ENCODE results near the gene SLC34A1. TPM values are rescaled to one million over a fixed set of nuclear protein-coding genes. Genes with fewer than 3 reads are reported as not detected.

The SLC34A1 gene
- total RNA-seq, 1 donor from 2014 or later = not detected

DNA sequence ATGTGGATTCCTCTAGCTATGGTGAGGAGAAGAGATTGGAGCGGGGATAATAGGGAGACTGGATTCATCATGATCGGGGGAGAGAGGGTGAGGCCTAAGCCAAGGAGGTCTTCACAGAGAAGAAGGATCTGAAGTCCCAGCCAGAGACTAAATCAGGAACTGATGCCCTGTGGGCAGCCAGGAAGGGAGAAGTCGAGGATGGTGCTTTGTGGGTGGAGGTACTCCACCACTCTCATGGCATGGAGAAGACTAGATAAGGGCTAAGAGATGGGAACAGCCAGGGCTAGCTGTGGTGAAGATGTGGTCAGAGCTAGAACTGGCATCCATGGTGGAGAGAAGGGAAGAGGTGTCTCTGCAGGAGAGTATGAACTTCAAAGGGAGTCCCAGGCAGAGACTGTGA lies 29.5 kb upstream of the SLC34A1 start:
- H3K27me3 Mint-ChIP-seq (ENCODE audit: unreplicated experiment) = peaks cover 4% of the 10 kb centered on the region
- no peak overlapping the region for H3K27ac Mint-ChIP-seq (ENCODE audit: unreplicated experiment)
- H3K4me3 Mint-ChIP-seq (ENCODE audit: unreplicated experiment) = no peak overlapping the region
- peaks cover 5% of the 10 kb centered on the region for H3K4me1 Mint-ChIP-seq (ENCODE audit: low read depth, unreplicated experiment)
- no peaks in the 10 kb centered on the region for H3K36me3 Mint-ChIP-seq (ENCODE audit: unreplicated experiment)
- peaks cover 8% of the 10 kb centered on the region for H3K9me3 Mint-ChIP-seq (ENCODE audit: unreplicated experiment)
- no peak for DNase-seq
- TF ChIP-seq, protein P1, sequence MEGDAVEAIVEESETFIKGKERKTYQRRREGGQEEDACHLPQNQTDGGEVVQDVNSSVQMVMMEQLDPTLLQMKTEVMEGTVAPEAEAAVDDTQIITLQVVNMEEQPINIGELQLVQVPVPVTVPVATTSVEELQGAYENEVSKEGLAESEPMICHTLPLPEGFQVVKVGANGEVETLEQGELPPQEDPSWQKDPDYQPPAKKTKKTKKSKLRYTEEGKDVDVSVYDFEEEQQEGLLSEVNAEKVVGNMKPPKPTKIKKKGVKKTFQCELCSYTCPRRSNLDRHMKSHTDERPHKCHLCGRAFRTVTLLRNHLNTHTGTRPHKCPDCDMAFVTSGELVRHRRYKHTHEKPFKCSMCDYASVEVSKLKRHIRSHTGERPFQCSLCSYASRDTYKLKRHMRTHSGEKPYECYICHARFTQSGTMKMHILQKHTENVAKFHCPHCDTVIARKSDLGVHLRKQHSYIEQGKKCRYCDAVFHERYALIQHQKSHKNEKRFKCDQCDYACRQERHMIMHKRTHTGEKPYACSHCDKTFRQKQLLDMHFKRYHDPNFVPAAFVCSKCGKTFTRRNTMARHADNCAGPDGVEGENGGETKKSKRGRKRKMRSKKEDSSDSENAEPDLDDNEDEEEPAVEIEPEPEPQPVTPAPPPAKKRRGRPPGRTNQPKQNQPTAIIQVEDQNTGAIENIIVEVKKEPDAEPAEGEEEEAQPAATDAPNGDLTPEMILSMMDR (IDR thresholded peaks at IDR 0.05; ENCODE audit: partially characterized antibody, unreplicated experiment) = no peak

DNA sequence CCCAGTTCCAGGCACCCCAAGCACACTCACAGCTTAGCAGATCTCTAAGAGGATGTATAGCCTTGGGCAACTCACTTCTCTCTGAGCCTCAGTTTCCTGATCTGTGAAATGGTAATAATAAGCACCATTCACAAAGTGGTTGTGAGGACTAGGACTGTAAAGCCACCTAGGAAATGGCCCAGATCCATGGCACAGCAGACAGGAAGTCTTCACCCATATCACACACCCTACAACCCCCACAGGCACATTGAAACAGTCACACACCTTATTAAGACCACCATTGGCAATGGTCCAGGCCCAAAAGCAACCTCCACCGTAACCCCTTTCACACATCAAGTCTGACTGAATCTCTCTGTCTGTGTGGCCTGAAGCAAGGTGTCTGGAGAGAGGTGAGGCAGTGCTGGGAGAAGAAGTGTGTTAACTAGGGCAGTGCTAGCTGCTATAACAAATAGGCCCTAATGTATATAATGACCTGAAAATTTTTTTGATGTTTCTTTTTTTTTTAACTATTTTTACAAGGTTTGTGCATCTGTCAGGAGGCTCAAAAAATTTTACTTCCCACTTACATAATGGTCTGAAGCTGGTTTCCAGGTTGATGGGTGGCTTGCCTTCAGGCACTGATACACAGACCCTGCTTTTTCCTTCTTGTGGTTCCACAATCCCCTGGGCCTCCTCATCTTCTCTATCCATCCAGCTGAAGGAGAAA lies 28.9 kb upstream of the SLC34A1 start:
- DNase-seq = no peak
- peaks cover 8% of the 10 kb centered on the region for H3K9me3 Mint-ChIP-seq (ENCODE audit: unreplicated experiment)
- no peak overlapping the region for H3K27ac Mint-ChIP-seq (ENCODE audit: unreplicated experiment)
- H3K4me1 Mint-ChIP-seq (ENCODE audit: low read depth, unreplicated experiment) = peaks cover 1% of the 10 kb centered on the region
- H3K27me3 Mint-ChIP-seq (ENCODE audit: unreplicated experiment) = peaks cover 4% of the 10 kb centered on the region
- TF ChIP-seq, protein P1 (IDR thresholded peaks at IDR 0.05; ENCODE audit: partially characterized antibody, unreplicated experiment) = no peak
- no peaks in the 10 kb centered on the region for H3K36me3 Mint-ChIP-seq (ENCODE audit: unreplicated experiment)
- no peak overlapping the region for H3K4me3 Mint-ChIP-seq (ENCODE audit: unreplicated experiment)

DNA sequence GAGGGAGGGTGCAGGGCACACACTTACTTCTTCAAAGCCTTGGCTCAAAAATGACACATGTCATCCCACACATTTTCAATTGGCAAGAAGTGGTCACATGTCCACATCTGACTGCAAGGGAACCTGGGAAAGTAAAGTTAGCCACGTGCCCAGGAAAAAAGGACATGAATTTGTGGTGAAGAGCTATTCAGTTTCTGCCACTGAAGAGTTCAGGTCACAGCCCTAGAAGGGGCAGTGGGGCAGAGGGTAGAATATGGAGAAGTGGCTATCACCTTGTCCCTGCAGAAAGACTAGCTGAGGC lies 28.4 kb upstream of the SLC34A1 start:
- Mint-ChIP-seq H3K9me3 (ENCODE audit: unreplicated experiment) (peaks cover 8% of the 10 kb centered on the region), H3K4me1 (ENCODE audit: low read depth, unreplicated experiment) (peaks cover 1% of the 10 kb centered on the region), H3K4me3 (ENCODE audit: unreplicated experiment) (no peak overlapping the region), H3K36me3 (ENCODE audit: unreplicated experiment) (no peaks in the 10 kb centered on the region), H3K27ac (ENCODE audit: unreplicated experiment) (no peak overlapping the region), H3K27me3 (ENCODE audit: unreplicated experiment) (peaks cover 4% of the 10 kb centered on the region)
- TF ChIP-seq, protein P1 (IDR thresholded peaks at IDR 0.05; ENCODE audit: partially characterized antibody, unreplicated experiment) = no peak
- no peak for DNase-seq

- no peaks in the 10 kb centered on the region for H3K36me3 Mint-ChIP-seq (ENCODE audit: unreplicated experiment)
- H3K9me3 Mint-ChIP-seq (ENCODE audit: unreplicated experiment) = peaks cover 5% of the 10 kb centered on the region
- TF ChIP-seq, protein P1 (IDR thresholded peaks at IDR 0.05; ENCODE audit: partially characterized antibody, unreplicated experiment) = no peak
- H3K27me3 Mint-ChIP-seq (ENCODE audit: unreplicated experiment) = peaks cover 2% of the 10 kb centered on the region
- H3K4me1 Mint-ChIP-seq (ENCODE audit: low read depth, unreplicated experiment) = peaks cover 1% of the 10 kb centered on the region
- H3K4me3 Mint-ChIP-seq (ENCODE audit: unreplicated experiment) = no peak overlapping the region
- DNase-seq = no peak
- no peak overlapping the region for H3K27ac Mint-ChIP-seq (ENCODE audit: unreplicated experiment)
Observed at GRCh38 chr5:177356746-177357145, 27.5 kb upstream of the SLC34A1 start.

- TF ChIP-seq, protein P1 (IDR thresholded peaks at IDR 0.05; ENCODE audit: partially characterized antibody, unreplicated experiment) = no peak
- no peak overlapping the region for H3K27ac Mint-ChIP-seq (ENCODE audit: unreplicated experiment)
Observed at GRCh38 chr5:177357146-177357458, 27.1 kb upstream of the SLC34A1 start.

More at GRCh38 chr5:177357146-177357458, 27.1 kb upstream of the SLC34A1 start:
- Mint-ChIP-seq H3K27me3 (ENCODE audit: unreplicated experiment) (peaks cover 2% of the 10 kb centered on the region), H3K4me1 (ENCODE audit: low read depth, unreplicated experiment) (peaks cover 1% of the 10 kb centered on the region), H3K9me3 (ENCODE audit: unreplicated experiment) (peaks cover 4% of the 10 kb centered on the region), H3K4me3 (ENCODE audit: unreplicated experiment) (no peak overlapping the region), H3K36me3 (ENCODE audit: unreplicated experiment) (no peaks in the 10 kb centered on the region)
- DNase-seq = no peak
